Measurements from ENCODE around the gene TEPSIN.

The TEPSIN gene

GRCh38 chr17:81246679-81247338, 8.0 kb upstream of the TEPSIN start:
- no peaks in the 10 kb centered on the region for H3K9me3 Mint-ChIP-seq
- peaks cover 20% of the 10 kb centered on the region for H3K4me1 Mint-ChIP-seq
- no peak overlapping the region for H3K4me3 Mint-ChIP-seq
- no peak overlapping the region for H3K27ac Mint-ChIP-seq
- H3K27me3 Mint-ChIP-seq, result no peaks in the 10 kb centered on the region
- ATAC-seq, result no peak
- peaks cover 27% of the 10 kb centered on the region for H3K36me3 Mint-ChIP-seq

GRCh38 chr17:81246343-81246670, 7.5 kb upstream of the TEPSIN start:
- Mint-ChIP-seq H3K27ac (no peak overlapping the region), H3K27me3 (no peaks in the 10 kb centered on the region), H3K9me3 (no peaks in the 10 kb centered on the region), H3K4me3 (no peak overlapping the region), H3K36me3 (peaks cover 32% of the 10 kb centered on the region), H3K4me1 (peaks cover 23% of the 10 kb centered on the region)
- ATAC-seq, result no peak

GRCh38 chr17:81245665-81246342, 6.9 kb upstream of the TEPSIN start:
- peaks cover 33% of the 10 kb centered on the region for H3K36me3 Mint-ChIP-seq
- ATAC-seq, result no peak
- H3K4me1 Mint-ChIP-seq, result peaks cover 28% of the 10 kb centered on the region
- no peaks in the 10 kb centered on the region for H3K27me3 Mint-ChIP-seq
- no peak overlapping the region for H3K27ac Mint-ChIP-seq
- no peak overlapping the region for H3K4me3 Mint-ChIP-seq
- H3K9me3 Mint-ChIP-seq, result no peaks in the 10 kb centered on the region

GRCh38 chr17:81245024-81245664, 6.3 kb upstream of the TEPSIN start:
- peak overlapping the region; percentile 76 for H3K27ac Mint-ChIP-seq
- H3K9me3 Mint-ChIP-seq, result no peaks in the 10 kb centered on the region
- peak; percentile 79 for ATAC-seq
- peaks cover 31% of the 10 kb centered on the region for H3K36me3 Mint-ChIP-seq
- no peaks in the 10 kb centered on the region for H3K27me3 Mint-ChIP-seq
- H3K4me1 Mint-ChIP-seq, result peaks cover 35% of the 10 kb centered on the region
- peak overlapping the region; percentile 26 for H3K4me3 Mint-ChIP-seq

GRCh38 chr17:81244358-81245023, 5.6 kb upstream of the TEPSIN start:
- H3K9me3 Mint-ChIP-seq, result no peaks in the 10 kb centered on the region
- H3K36me3 Mint-ChIP-seq, result peaks cover 25% of the 10 kb centered on the region
- no peaks in the 10 kb centered on the region for H3K27me3 Mint-ChIP-seq
- ATAC-seq, result no peak
- peak overlapping the region; percentile 26 for H3K4me3 Mint-ChIP-seq
- peak overlapping the region; percentile 76 for H3K27ac Mint-ChIP-seq
- peaks cover 39% of the 10 kb centered on the region for H3K4me1 Mint-ChIP-seq

- Mint-ChIP-seq H3K27me3 (no peaks in the 10 kb centered on the region), H3K9me3 (no peaks in the 10 kb centered on the region), H3K4me1 (peaks cover 39% of the 10 kb centered on the region), H3K4me3 (no peak overlapping the region), H3K27ac (no peak overlapping the region), H3K36me3 (peaks cover 24% of the 10 kb centered on the region)
- no peak for ATAC-seq
Observed at GRCh38 chr17:81243333-81243664, 4.4 kb upstream of the TEPSIN start.

GRCh38 chr17:81242421-81243332, 3.8 kb upstream of the TEPSIN start:
- Mint-ChIP-seq H3K9me3 (no peaks in the 10 kb centered on the region), H3K27ac (peak overlapping the region; percentile 41)

GRCh38 chr17:81241648-81242420, 3.0 kb upstream of the TEPSIN start:
- Mint-ChIP-seq H3K4me1 (peaks cover 53% of the 10 kb centered on the region), H3K27me3 (no peaks in the 10 kb centered on the region), H3K4me3 (no peak overlapping the region), H3K36me3 (peaks cover 21% of the 10 kb centered on the region), H3K27ac (peak overlapping the region; percentile 41), H3K9me3 (no peaks in the 10 kb centered on the region)
- no peak for ATAC-seq

More at GRCh38 chr17:81242421-81243332, 3.8 kb upstream of the TEPSIN start:
- peaks cover 44% of the 10 kb centered on the region for H3K4me1 Mint-ChIP-seq
- peaks cover 24% of the 10 kb centered on the region for H3K36me3 Mint-ChIP-seq
- no peak overlapping the region for H3K4me3 Mint-ChIP-seq
- no peak for ATAC-seq
- H3K27me3 Mint-ChIP-seq, result no peaks in the 10 kb centered on the region

GRCh38 chr17:81241203-81241602, 2.3 kb upstream of the TEPSIN start:
- Mint-ChIP-seq H3K9me3 (no peaks in the 10 kb centered on the region), H3K4me1 (peaks cover 59% of the 10 kb centered on the region), H3K27ac (no peak overlapping the region), H3K4me3 (no peak overlapping the region), H3K27me3 (no peaks in the 10 kb centered on the region), H3K36me3 (peaks cover 20% of the 10 kb centered on the region)
- no peak for ATAC-seq

- H3K27me3 Mint-ChIP-seq, result no peaks in the 10 kb centered on the region
- H3K27ac Mint-ChIP-seq, result peak overlapping the region; percentile 92
- no peak for ATAC-seq
- H3K36me3 Mint-ChIP-seq, result peaks cover 24% of the 10 kb centered on the region
- no peaks in the 10 kb centered on the region for H3K9me3 Mint-ChIP-seq
- peaks cover 64% of the 10 kb centered on the region for H3K4me1 Mint-ChIP-seq
- peak overlapping the region; percentile 85 for H3K4me3 Mint-ChIP-seq
Observed at GRCh38 chr17:81240761-81241160, 1.9 kb upstream of the TEPSIN start.

GRCh38 chr17:81239714-81240555, 1.1 kb upstream of the TEPSIN start:
- H3K4me1 Mint-ChIP-seq, result peaks cover 67% of the 10 kb centered on the region
- peak overlapping the region; percentile 85 for H3K4me3 Mint-ChIP-seq
- H3K36me3 Mint-ChIP-seq, result peaks cover 30% of the 10 kb centered on the region
- H3K9me3 Mint-ChIP-seq, result no peaks in the 10 kb centered on the region
- ATAC-seq, result peak; percentile 4
- peak overlapping the region; percentile 92 for H3K27ac Mint-ChIP-seq
- H3K27me3 Mint-ChIP-seq, result no peaks in the 10 kb centered on the region

- no peak for ATAC-seq
- H3K27ac Mint-ChIP-seq, result peak overlapping the region; percentile 92
- peak overlapping the region; percentile 85 for H3K4me3 Mint-ChIP-seq
- no peaks in the 10 kb centered on the region for H3K27me3 Mint-ChIP-seq
- H3K36me3 Mint-ChIP-seq, result peaks cover 35% of the 10 kb centered on the region
- H3K4me1 Mint-ChIP-seq, result peaks cover 68% of the 10 kb centered on the region
- H3K9me3 Mint-ChIP-seq, result no peaks in the 10 kb centered on the region
Observed at GRCh38 chr17:81238490-81238814, 403 bp downstream of the TEPSIN start.

GRCh38 chr17:81237591-81238489, 1.0 kb downstream of the TEPSIN start:
- peaks cover 40% of the 10 kb centered on the region for H3K36me3 Mint-ChIP-seq

More at GRCh38 chr17:81237591-81238489, 1.0 kb downstream of the TEPSIN start:
- Mint-ChIP-seq H3K4me1 (peaks cover 68% of the 10 kb centered on the region), H3K27ac (peak overlapping the region; percentile 92), H3K27me3 (no peaks in the 10 kb centered on the region), H3K4me3 (peak overlapping the region; percentile 85), H3K9me3 (no peaks in the 10 kb centered on the region)
- no peak for ATAC-seq
